K562 (cell line): ENCODE measurements around the gene TENM4. TPM values are rescaled to one million over a fixed set of nuclear protein-coding genes. Genes with fewer than 3 reads are reported as not detected.

Source experiments
- ATAC-seq: fragments of 200-7000 bp; cut with Tn5 transposase; 3 replicates; pipeline ENCODE4 v1.9.1; 2020; ENCODE audit warnings: moderate library complexity
- BruUV-seq: library from RNA; stranded (reverse); fragments of 400-500 nt; replicated peaks from 2 replicates; lab custom pipeline; 2021; lab: Mats Ljungman, UMichigan
- CTCF ChIA-PET: fragments of 300-600 bp; formaldehyde crosslinking; extraction: SDS; loops from one replicate; lab custom pipeline; 2021; ENCODE audit warnings: low intra/inter-chr PET ratio; lab: Yijun Ruan, JAX
- POLR2A ChIA-PET: fragments of 300-600, 350-650 bp; sonication (Branson Sonifier 250); formaldehyde crosslinking; extraction: SDS; loops from one replicate; lab custom pipeline; 2021; ENCODE audit warnings: antibody characterized with exemption, inconsistent platforms; lab: Yijun Ruan, JAX
- DNase-seq, 4 experiments: peaks; one replicate each; pipeline versions ENCODE4 v3.0.0 to v3.0.0-alpha.2; 2011 to 2018; ENCODE audit warnings: low spot score in 3 of 4, mixed read lengths in 3 of 4; ENCODE audit errors: extremely low read depth in 1 of 4
- FAIRE-seq: peaks from 2 replicates; lab custom pipeline; 2011; peaks lifted over from hg19 to GRCh38; lab: Jason Lieb, UNC
- H2AFZ ChIP-seq: 2 replicates; pipeline ENCODE4 v1.6.0; 2011; ENCODE audit warnings: low read depth, low read length, control low read depth, inconsistent platforms
- H3K27ac ChIP-seq: fragments of 200-600 bp; 3 replicates; pipeline ENCODE4 v1.8.0; 2011; ENCODE audit warnings: low read depth, mild to moderate bottlenecking, control low read depth, inconsistent platforms, low read length, moderate library complexity, mixed read lengths; ENCODE audit errors: extremely low read depth
- H3K27me3 ChIP-seq, 2 experiments: fragments of 300-600 bp in 1 of 2; 2 replicates in 1 of 2; 3 replicates in 1 of 2; pipeline versions ENCODE4 v1.6.0 to v1.8.0; 2011; ENCODE audit warnings: inconsistent platforms in 2 of 2, low read length in 2 of 2, mild to moderate bottlenecking in 1 of 2, mixed read lengths in 1 of 2, moderate library complexity in 1 of 2; ENCODE audit not compliant: control insufficient read depth in 2 of 2, insufficient read depth in 2 of 2
- H3K36me3 ChIP-seq: fragments of 300-600 bp; 3 replicates; pipeline ENCODE4 v1.8.0; 2011; ENCODE audit warnings: mild to moderate bottlenecking, low read length, inconsistent platforms; ENCODE audit not compliant: control insufficient read depth, insufficient read depth
- H3K4me1 ChIP-seq, 2 experiments: fragments of 200-600 bp in 1 of 2; replicated peaks in 1 of 2; 2 replicates in 1 of 2; 3 replicates in 1 of 2; pipeline versions ENCODE4 v1.5.1 to v1.8.0; 2011; ENCODE audit warnings: inconsistent platforms in 2 of 2, low read length in 2 of 2, mild to moderate bottlenecking in 1 of 2, mixed read lengths in 1 of 2, moderate library complexity in 1 of 2; ENCODE audit not compliant: control insufficient read depth in 2 of 2, insufficient read depth in 2 of 2
- H3K4me2 ChIP-seq: 2 replicates; pipeline ENCODE4 v1.6.1; 2011; ENCODE audit warnings: low read length, control low read depth, inconsistent platforms, mixed read lengths; ENCODE audit not compliant: insufficient read depth
- H3K4me3 ChIP-seq: fragments of 200-600 bp; sonication (generic), shearing (Covaris generic); 2 replicates; pipeline ENCODE4 v1.5.1; 2016; ENCODE audit warnings: control low read depth, inconsistent platforms
- H3K79me2 ChIP-seq: fragments of 200-600 bp; 3 replicates; pipeline ENCODE4 v1.8.0; 2011; ENCODE audit warnings: low read length, inconsistent platforms; ENCODE audit not compliant: control insufficient read depth, insufficient read depth
- H3K9ac ChIP-seq, 2 experiments: 2 replicates each; pipeline versions ENCODE4 v1.6.0 to v1.6.1; 2011; ENCODE audit warnings: low read depth in 2 of 2, low read length in 2 of 2, control low read depth in 1 of 2, inconsistent platforms in 1 of 2, mild to moderate bottlenecking in 1 of 2, mixed read lengths in 1 of 2; ENCODE audit not compliant: insufficient read depth in 1 of 2
- H3K9me1 ChIP-seq: one replicate; pipeline ENCODE4 v1.6.0; 2011; ENCODE audit warnings: inconsistent platforms, mild to moderate bottlenecking, low read length, moderate library complexity; ENCODE audit not compliant: control insufficient read depth, insufficient read depth
- H3K9me3 ChIP-seq: replicated peaks from 2 replicates; pipeline ENCODE4 v1.5.1; 2011; ENCODE audit warnings: low read depth, low read length, inconsistent platforms; ENCODE audit not compliant: control insufficient read depth, insufficient read depth
- H4K20me1 ChIP-seq: replicated peaks from 2 replicates; pipeline ENCODE4 v1.6.1; 2011; ENCODE audit warnings: low read length, inconsistent platforms, mixed read lengths; ENCODE audit not compliant: control insufficient read depth, insufficient read depth
- CBX1 ChIP-seq: sonication (generic); IDR thresholded peaks from 2 replicates; pipeline ENCODE4 v1.6.1; 2016; ENCODE audit warnings: antibody characterized with exemption, low read depth, mild to moderate bottlenecking
- CBX2 ChIP-seq: fragments of 200-600 bp; sonication (generic); IDR thresholded peaks from one replicate; pipeline ENCODE4 v1.6.1; 2012; ENCODE audit warnings: mild to moderate bottlenecking, low read length, inconsistent platforms; ENCODE audit not compliant: insufficient read depth, poor library complexity, severe bottlenecking
- CUX1 ChIP-seq: fragments of 200-800 bp; sonication (Bioruptor generic); IDR thresholded peaks from 2 replicates; pipeline ENCODE4 v1.6.1; 2016; ENCODE audit warnings: missing genetic modification characterization, missing compliant biosample characterization
- EP300 ChIP-seq: IDR thresholded peaks from 2 replicates; pipeline ENCODE4 v1.6.1; 2012; ENCODE audit warnings: low read length, improper control_type of control experiment
- HNRNPH1 ChIP-seq: fragments of 200-400 bp; formaldehyde crosslinking; optimal IDR thresholded peaks from 2 replicates; pipeline ENCODE3; 2017; ENCODE audit warnings: low read depth, mild to moderate bottlenecking, low read length, moderate library complexity
- KLF1 ChIP-seq: fragments of 450-650 bp; IDR thresholded peaks from 2 replicates; pipeline ENCODE4 v1.6.1; 2016; ENCODE audit warnings: missing genetic modification characterization, missing compliant biosample characterization
- MAFG ChIP-seq: fragments of 450-650 bp; conservative IDR thresholded peaks from 2 replicates; pipeline ENCODE4 v1.6.1; 2016; ENCODE audit warnings: missing genetic modification characterization, missing compliant biosample characterization
- MYBL2 ChIP-seq, 2 experiments: fragments of 450-650 bp in 1 of 2; sonication (generic) in 1 of 2; formaldehyde crosslinking in 1 of 2; IDR thresholded peaks; 2 replicates each; pipeline versions ENCODE4 v1.6.1 to v1.8.1; 2017 to 2022; ENCODE audit warnings: borderline replicate concordance in 1 of 2, inconsistent platforms in 1 of 2, low read depth in 1 of 2, mild to moderate bottlenecking in 1 of 2, missing genetic modification reagents in 1 of 2, moderate library complexity in 1 of 2
- NFE2L1 ChIP-seq: fragments of 450-650 bp; IDR thresholded peaks from 2 replicates; pipeline ENCODE4 v1.6.1; 2016; ENCODE audit warnings: missing genetic modification characterization, low read depth, mild to moderate bottlenecking, missing compliant biosample characterization, moderate library complexity, borderline replicate concordance
- NR3C1 ChIP-seq: sonication (generic); formaldehyde crosslinking; IDR thresholded peaks from 2 replicates; pipeline ENCODE4 v1.8.1; 2022; ENCODE audit warnings: missing genetic modification reagents
- POLR3A ChIP-seq: IDR thresholded peaks from 2 replicates; pipeline ENCODE4 v1.6.1; 2011; ENCODE audit warnings: borderline replicate concordance, mild to moderate bottlenecking, moderate library complexity; ENCODE audit not compliant: insufficient read length, insufficient read depth; ENCODE audit errors: extremely low read depth
- ZNF140 ChIP-seq: fragments of 250-450 bp; sonication (Bioruptor Pico); IDR thresholded peaks from 2 replicates; pipeline ENCODE4 v1.8.0; 2021; ENCODE audit warnings: moderate library complexity, mild to moderate bottlenecking, inconsistent platforms
- ZNF282 ChIP-seq: sonication (generic); formaldehyde crosslinking; IDR thresholded peaks from 2 replicates; pipeline ENCODE4 v1.8.1; 2023; ENCODE audit warnings: missing genetic modification reagents
- ZNF444 ChIP-seq: fragments of 250-450 bp; sonication (Bioruptor Pico); IDR thresholded peaks from 2 replicates; pipeline ENCODE4 v1.4.0; 2020; ENCODE audit warnings: mild to moderate bottlenecking, moderate library complexity
- ZNF583 ChIP-seq: fragments of 250-450 bp; sonication (Bioruptor Pico); IDR thresholded peaks from 2 replicates; pipeline ENCODE4 v1.4.0; 2020
- WGBS: fragments of 100-300 bp; shearing (Covaris generic); methylation state at CpG from one replicate; pipeline ENCODE4 v1.1.6; 2016; ENCODE audit warnings: low coverage, mixed read lengths; ENCODE audit not compliant: insufficient coverage; ENCODE audit errors: missing lambda C conversion rate; 5-methylcytosine and 5-hydroxymethylcytosine counted together
- in situ Hi-C: fragments of 300-500 bp; cut with MboI; formaldehyde crosslinking; loops from 4 replicates; pipeline ENCODE4 v1.15.0; 2018; ENCODE audit warnings: inconsistent platforms, mixed read lengths
- intact Hi-C: fragments of 100-400 bp; cut with micrococcal nuclease; formaldehyde crosslinking; loops from 2 replicates; pipeline ENCODE4 v1.14.2; 2022
- polyA plus RNA-seq, 8 experiments: library from polyadenylated mRNA; depleted of rRNA in 4 of 8; stranded (reverse) in 5 of 8; unstranded in 3 of 8; fragments of >200 nt; fragmentation: Nextera tagmentation in 2 of 8; fragmentation: Illumina TruSeq in 1 of 8; extraction: Ambion mirVana in 2 of 8; extraction: Trizol in 1 of 8; gene quantifications; 2 replicates each; pipeline versions ENCODE4 v1.2.1 to v1.2.3, GENCODE V29; 2011 to 2014; ENCODE audit warnings: inconsistent platforms in 1 of 8, missing spikeins in 1 of 8
- total RNA-seq, 7 experiments: library from RNA; depleted of rRNA in 6 of 7; stranded (reverse); fragments of >200 nt in 6 of 7; fragmentation: Illumina TruSeq in 2 of 7; extraction: Trizol in 2 of 7; gene quantifications; 2 replicates each; pipeline versions ENCODE4 v1.2.1 to v1.2.3, GENCODE V29; 2011 to 2021; ENCODE audit warnings: low replicate concordance in 1 of 7

TENM4 gene
- total and polyA plus RNA-seq, 9 of the 15 experiments (the other 6 are each of a cell fraction or from before 2014, with no cell fraction given): 0.16 TPM; not detected in 8

- TF ChIP-seq ZNF444: no peak
- no peak for TF ChIP-seq CBX2
- no peak for TF ChIP-seq MYBL2 (IDR thresholded peaks at IDR 0.05; ENCODE audit: low read depth)
- TF ChIP-seq MYBL2 (CRISPR knock-in tag; IDR thresholded peaks at IDR 0.05; ENCODE audit: borderline replicate concordance): no peak
- no peak for TF ChIP-seq KLF1 (tag)
- no peak for TF ChIP-seq NFE2L1 (tag)
- no peak for TF ChIP-seq EP300
These were observed 751.2 kb downstream of the TENM4 start (continued) for GRCh38 chr11:78689585-78690153.

GRCh38 chr11:78689101-78689500 is 751.7 kb downstream of the TENM4 start:
- H3K4me3 ChIP-seq: no peak overlapping the region
- H2AFZ ChIP-seq: no peak overlapping the region
- no TSS peak for BruUV-seq
- in situ Hi-C loops: no loop called here
- TF ChIP-seq ZNF583 (no peak), MAFG (no peak), ZNF282 (no peak), CBX1 (no peak), POLR3A (no peak), HNRNPH1 (no peak), ZNF140 (CRISPR knock-in tag) (no peak), CUX1 (no peak), NR3C1 (no peak)
- TF ChIP-seq, all 486 proteins: peak for 0
- no peak for DNase-seq
- Histone ChIP-seq H3K36me3 (no peaks in the 10 kb centered on the region), H3K79me2 (no peaks in the 10 kb centered on the region), H3K4me1 (no peaks in the 10 kb centered on the region), H3K4me2 (no peak overlapping the region), H3K9ac (no peak overlapping the region), H3K27me3 (peaks cover 2 to 11% of the 10 kb centered on the region in 2 experiments; a peak in 3 of 5 replicates), H4K20me1 (no peaks in the 10 kb centered on the region), H3K27ac (no peak overlapping the region), H3K9me1 (no peaks in the 10 kb centered on the region), H3K9me3 (no peaks in the 10 kb centered on the region)
- POLR2A ChIA-PET: interaction anchor here (1.4 kb wide), 1 partner anchor 14 kb away, joined by 4 read pairs; no protein-coding TSS in a partner anchor
- 0% methylated on average over 3 of the region's 3 CpGs for whole genome bisulfite sequencing
- intact Hi-C loops: no loop called here
- ATAC-seq: no peak
- CTCF ChIA-PET: no interaction called here
- FAIRE-seq: no peak
